Measurements from ENCODE around the gene ST7.

Gene ST7

DNA sequence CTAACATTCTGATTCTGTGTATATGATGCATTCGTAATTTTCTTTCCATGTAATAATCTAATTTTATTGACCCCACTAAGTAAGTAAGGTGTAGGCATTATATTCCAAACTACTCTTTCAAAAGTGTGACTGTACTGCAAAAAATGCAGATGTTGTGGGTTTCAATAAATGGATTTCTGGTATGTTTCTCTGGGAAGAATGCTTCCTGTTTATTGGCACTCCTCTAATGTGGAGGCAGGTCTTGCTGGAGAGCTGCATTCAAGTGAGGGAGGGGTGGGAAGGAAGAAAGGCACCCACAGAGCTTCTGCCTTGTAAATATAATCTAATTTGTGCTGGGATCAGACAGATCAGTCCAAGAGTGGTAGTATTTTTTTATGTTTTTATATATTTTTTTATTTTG lies 23.9 kb downstream of the ST7 start:
- Mint-ChIP-seq H3K4me3 (no peak overlapping the region), H3K4me1 (peaks cover 4% of the 10 kb centered on the region), H3K27ac (no peak overlapping the region), H3K9me3 (no peaks in the 10 kb centered on the region), H3K27me3 (ENCODE audit: low read depth) (no peaks in the 10 kb centered on the region), H3K36me3 (ENCODE audit: low read depth) (peaks cover 8% of the 10 kb centered on the region)
- TF ChIP-seq, protein P1, sequence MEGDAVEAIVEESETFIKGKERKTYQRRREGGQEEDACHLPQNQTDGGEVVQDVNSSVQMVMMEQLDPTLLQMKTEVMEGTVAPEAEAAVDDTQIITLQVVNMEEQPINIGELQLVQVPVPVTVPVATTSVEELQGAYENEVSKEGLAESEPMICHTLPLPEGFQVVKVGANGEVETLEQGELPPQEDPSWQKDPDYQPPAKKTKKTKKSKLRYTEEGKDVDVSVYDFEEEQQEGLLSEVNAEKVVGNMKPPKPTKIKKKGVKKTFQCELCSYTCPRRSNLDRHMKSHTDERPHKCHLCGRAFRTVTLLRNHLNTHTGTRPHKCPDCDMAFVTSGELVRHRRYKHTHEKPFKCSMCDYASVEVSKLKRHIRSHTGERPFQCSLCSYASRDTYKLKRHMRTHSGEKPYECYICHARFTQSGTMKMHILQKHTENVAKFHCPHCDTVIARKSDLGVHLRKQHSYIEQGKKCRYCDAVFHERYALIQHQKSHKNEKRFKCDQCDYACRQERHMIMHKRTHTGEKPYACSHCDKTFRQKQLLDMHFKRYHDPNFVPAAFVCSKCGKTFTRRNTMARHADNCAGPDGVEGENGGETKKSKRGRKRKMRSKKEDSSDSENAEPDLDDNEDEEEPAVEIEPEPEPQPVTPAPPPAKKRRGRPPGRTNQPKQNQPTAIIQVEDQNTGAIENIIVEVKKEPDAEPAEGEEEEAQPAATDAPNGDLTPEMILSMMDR (IDR thresholded peaks at IDR 0.05; ENCODE audit: unreplicated experiment in 3 of 3) = no peak

DNA sequence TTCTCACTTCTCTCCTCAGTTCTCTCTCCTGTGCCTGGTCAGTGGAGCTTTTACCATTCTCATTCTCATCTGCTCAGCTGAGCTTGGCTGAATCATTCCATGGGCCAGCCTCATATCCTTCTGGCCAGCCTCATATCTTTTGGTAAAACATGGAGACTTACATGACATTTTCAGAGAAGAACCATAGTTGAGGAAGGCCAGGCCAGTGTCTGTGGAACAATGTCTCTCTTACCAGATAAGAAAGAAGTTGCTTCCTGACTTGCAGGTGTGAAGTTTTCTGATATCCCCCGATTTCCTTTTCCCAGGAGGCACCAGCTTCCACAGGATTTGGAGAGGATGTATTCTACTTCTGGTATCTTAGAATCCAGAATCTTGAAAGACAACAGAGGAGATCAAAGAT lies 24.7 kb downstream of the ST7 start:
- peaks cover 8% of the 10 kb centered on the region for H3K36me3 Mint-ChIP-seq (ENCODE audit: low read depth)
- TF ChIP-seq, protein P1 (IDR thresholded peaks at IDR 0.05; ENCODE audit: unreplicated experiment in 3 of 3) = no peak
- H3K27me3 Mint-ChIP-seq (ENCODE audit: low read depth) = no peaks in the 10 kb centered on the region
- H3K9me3 Mint-ChIP-seq = no peaks in the 10 kb centered on the region
- H3K27ac Mint-ChIP-seq = no peak overlapping the region
- no peaks in the 10 kb centered on the region for H3K4me1 Mint-ChIP-seq
- H3K4me3 Mint-ChIP-seq = no peak overlapping the region

DNA sequence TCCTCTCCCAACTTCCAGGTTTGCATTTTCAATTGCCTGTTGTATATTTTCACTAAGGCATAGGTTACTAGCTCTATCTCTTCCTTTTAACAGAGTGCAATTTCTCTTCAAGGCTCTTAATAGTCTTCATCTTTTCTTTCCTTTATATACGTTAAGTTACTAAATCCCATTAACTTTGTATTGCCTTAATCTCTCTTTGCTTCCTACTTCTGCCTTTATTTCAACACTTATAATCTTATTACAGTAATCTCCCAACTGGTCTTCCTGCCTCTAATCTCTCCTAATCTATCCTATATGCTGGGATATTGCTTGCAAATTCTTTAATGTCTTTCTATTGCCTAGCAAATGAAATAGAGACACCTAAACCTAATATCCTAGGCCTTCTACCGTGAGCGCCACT lies 26.1 kb downstream of the ST7 start:
- TF ChIP-seq, protein P1 (IDR thresholded peaks at IDR 0.05; ENCODE audit: unreplicated experiment in 3 of 3) = no peak
- Mint-ChIP-seq H3K27me3 (ENCODE audit: low read depth) (no peaks in the 10 kb centered on the region), H3K27ac (no peak overlapping the region), H3K4me3 (no peak overlapping the region), H3K4me1 (no peaks in the 10 kb centered on the region), H3K36me3 (ENCODE audit: low read depth) (peaks cover 4% of the 10 kb centered on the region), H3K9me3 (no peaks in the 10 kb centered on the region)

DNA sequence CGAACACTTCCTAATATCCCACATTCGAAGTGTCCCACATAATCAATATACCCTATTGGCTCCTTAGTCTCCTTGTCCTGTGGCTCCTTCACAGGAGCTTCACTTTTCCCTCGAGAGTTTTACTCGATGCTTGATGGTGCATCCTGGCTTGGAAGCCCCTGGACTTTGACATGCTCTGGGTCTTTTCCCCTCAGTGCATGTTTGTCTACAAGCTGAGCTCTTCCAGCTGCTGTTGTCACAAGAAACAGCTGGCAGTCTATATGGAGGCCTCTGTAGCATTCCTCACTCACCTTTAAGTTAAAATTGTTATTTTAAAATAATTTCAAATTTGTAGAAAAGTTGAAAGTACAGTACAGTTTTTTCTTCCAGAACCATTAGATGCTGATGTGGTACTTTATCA lies 27.1 kb downstream of the ST7 start:
- Mint-ChIP-seq H3K27me3 (ENCODE audit: low read depth) (no peaks in the 10 kb centered on the region), H3K9me3 (no peaks in the 10 kb centered on the region), H3K36me3 (ENCODE audit: low read depth) (no peaks in the 10 kb centered on the region), H3K4me1 (no peaks in the 10 kb centered on the region), H3K27ac (no peak overlapping the region), H3K4me3 (no peak overlapping the region)
- TF ChIP-seq, protein P1 (IDR thresholded peaks at IDR 0.05; ENCODE audit: unreplicated experiment in 3 of 3) = no peak

DNA sequence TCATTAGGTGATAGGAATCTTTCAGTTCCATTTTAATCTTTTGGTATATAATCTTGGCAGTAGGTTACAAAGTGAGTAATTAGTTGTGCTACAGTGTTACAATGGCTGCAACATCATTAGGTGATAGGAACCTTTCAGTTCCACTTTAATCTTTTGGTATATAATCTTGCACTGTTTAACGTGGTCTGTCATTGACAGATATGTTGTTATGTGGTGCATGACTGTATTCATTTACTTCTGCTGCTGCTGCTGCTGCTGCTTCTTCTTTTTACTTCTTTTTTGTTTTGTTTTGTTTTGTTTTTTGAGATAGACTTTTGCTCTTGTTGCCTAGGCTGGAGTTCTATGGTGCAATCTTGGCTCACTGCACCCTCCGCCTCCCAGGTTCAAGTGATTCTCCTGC lies 28.6 kb downstream of the ST7 start:
- H3K4me3 Mint-ChIP-seq = no peak overlapping the region
- H3K36me3 Mint-ChIP-seq (ENCODE audit: low read depth) = no peaks in the 10 kb centered on the region
- H3K27ac Mint-ChIP-seq = no peak overlapping the region
- TF ChIP-seq, protein P1 (IDR thresholded peaks at IDR 0.05; ENCODE audit: unreplicated experiment in 3 of 3) = no peak
- H3K4me1 Mint-ChIP-seq = no peaks in the 10 kb centered on the region
- no peaks in the 10 kb centered on the region for H3K9me3 Mint-ChIP-seq
- no peaks in the 10 kb centered on the region for H3K27me3 Mint-ChIP-seq (ENCODE audit: low read depth)

DNA sequence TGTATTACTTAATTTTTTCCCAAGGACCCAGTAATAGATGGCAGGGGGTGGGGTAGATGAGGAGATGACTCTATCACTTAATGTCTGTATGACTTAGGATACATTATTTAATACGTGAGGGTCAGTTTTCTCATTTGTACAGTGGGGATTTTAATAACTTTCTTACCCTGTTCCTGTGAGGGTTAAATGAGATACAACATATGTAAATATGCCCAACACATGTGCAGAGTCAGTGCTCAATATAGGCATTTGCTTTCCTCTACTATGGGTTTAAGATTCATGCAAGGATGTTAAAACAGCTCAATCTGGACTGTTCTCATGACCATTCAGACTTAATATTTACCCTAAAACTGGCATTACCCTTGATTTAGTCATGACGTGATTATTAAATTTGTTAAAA lies 31.2 kb downstream of the ST7 start:
- no peaks in the 10 kb centered on the region for H3K36me3 Mint-ChIP-seq (ENCODE audit: low read depth)
- no peak overlapping the region for H3K4me3 Mint-ChIP-seq
- H3K4me1 Mint-ChIP-seq = no peaks in the 10 kb centered on the region
- no peaks in the 10 kb centered on the region for H3K27me3 Mint-ChIP-seq (ENCODE audit: low read depth)
- TF ChIP-seq, protein P1 (IDR thresholded peaks at IDR 0.05; ENCODE audit: unreplicated experiment in 3 of 3) = no peak
- H3K9me3 Mint-ChIP-seq = no peaks in the 10 kb centered on the region
- H3K27ac Mint-ChIP-seq = no peak overlapping the region

Data from nephron (organoid).